ENCODE data around the gene ZNF778. TPM values are rescaled to one million over a fixed set of nuclear protein-coding genes. Genes with fewer than 3 reads are reported as not detected.

The ZNF778 gene
- total and polyA plus RNA-seq, 2 of the 13 experiments (the other 11 are each of a cell fraction or from before 2014, with no cell fraction given): 3.8 to 7.2 TPM

DNA sequence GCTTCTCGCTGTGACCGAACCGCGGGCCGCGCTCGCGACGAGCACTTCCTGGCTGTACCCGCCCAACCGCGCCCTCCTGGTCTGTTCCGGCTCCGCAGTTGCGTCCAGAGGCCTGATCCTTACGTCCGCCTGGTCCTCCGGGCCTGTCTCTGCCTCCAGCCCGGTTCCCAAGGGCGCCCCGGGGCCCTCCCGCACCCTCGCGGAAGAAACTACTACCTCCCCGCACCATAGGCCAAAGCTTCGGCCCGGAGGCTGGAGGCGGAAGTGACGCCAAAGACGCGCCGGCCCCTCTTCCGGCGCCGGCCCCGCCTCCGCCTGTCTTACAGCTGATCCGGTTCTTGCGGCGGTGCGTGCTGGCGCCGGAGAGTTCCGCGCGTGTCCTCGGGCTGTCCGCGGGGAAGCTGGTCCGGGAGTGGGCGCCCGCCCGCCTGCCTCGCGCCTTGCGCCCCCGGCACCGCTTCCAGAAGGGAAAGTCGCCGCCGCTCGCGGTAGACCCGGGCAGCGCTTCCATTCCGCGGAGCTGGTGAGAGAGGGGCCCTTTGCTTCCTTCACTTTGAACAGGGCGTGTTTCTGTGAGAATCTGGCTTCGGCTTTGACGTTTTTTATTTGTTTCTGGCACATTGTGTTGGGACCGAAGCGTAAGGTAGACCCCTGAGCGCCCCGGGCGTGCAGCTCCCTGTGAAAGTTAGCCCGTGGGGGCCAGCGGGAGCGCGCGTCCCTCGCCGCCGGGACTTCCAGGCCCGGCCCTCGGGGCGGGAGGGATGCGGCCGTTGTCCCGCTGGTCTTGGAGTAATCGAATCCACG lies at the start of gene ZNF778 (continued):
- TF ChIP-seq, protein P1, sequence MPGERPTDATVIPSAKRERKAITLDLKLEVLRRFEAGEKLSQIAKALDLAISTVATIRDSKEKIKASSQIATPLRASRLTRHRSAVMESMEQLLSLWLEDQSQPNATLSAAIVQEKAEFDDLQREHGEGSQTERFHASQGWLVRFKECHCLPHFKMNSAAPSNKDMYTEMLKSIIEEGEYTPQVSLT (CRISPR knock-in tag; IDR thresholded peaks at IDR 0.05; ENCODE audit: borderline replicate concordance, low read depth): peak; percentile 62; the same call in 1 of the 2 replicates
- TF ChIP-seq, protein P2, sequence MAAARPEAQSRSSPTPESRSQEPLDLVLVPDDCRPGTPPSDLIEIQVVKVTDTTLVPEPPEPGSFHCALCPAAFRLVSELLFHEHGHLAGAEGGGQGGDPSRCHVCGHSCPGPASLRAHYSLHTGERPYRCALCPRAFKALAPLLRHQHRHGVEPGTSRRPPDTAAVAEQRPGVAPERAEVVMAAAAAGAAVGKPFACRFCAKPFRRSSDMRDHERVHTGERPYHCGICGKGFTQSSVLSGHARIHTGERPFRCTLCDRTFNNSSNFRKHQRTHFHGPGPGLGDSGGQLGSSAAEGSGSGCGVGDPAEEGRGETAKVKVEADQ (CRISPR knock-in tag; IDR thresholded peaks at IDR 0.05; ENCODE audit: borderline replicate concordance): peak; percentile 80; the same call in 1 of the 2 replicates
- TF ChIP-seq AGO2 (optimal IDR thresholded peaks at IDR 0.05; ENCODE audit: low read depth, low read length) (peak; percentile 91), MIER2 (CRISPR knock-in tag; IDR thresholded peaks at IDR 0.05) (peak; percentile 62; the same call in 1 of the 2 replicates), ZBTB38 (CRISPR knock-in tag; IDR thresholded peaks at IDR 0.05) (peak; percentile 83; the same call in 1 of the 2 replicates), NR2F1 (CRISPR knock-in tag; IDR thresholded peaks at IDR 0.05) (peak; percentile 12 to 26; a peak in 1 of 4 replicates), SP2 (CRISPR knock-in tag; IDR thresholded peaks at IDR 0.05) (peak; percentile 80), ZFAT (CRISPR knock-in tag; conservative IDR thresholded peaks at IDR 0.05) (no peak), ZNF552 (CRISPR knock-in tag; IDR thresholded peaks at IDR 0.05; ENCODE audit: borderline replicate concordance) (peak; percentile 77; the same call in 1 of the 2 replicates), PHB2 (IDR thresholded peaks at IDR 0.05; ENCODE audit: partially characterized antibody) (no peak), ZNF235 (CRISPR knock-in tag; IDR thresholded peaks at IDR 0.05; ENCODE audit: borderline replicate concordance) (no peak), RARG (CRISPR knock-in tag; IDR thresholded peaks at IDR 0.05; ENCODE audit: low read depth) (no peak), ZIK1 (CRISPR knock-in tag; IDR thresholded peaks at IDR 0.05; ENCODE audit: borderline replicate concordance, low read depth) (no peak; the same call in 1 of the 2 replicates), ZNF44 (CRISPR knock-in tag; IDR thresholded peaks at IDR 0.05) (peak; percentile 89; the same call in 1 of the 2 replicates), ZNF563 (CRISPR knock-in tag; IDR thresholded peaks at IDR 0.05) (peak; percentile 79; the same call in 1 of the 2 replicates)
- TF ChIP-seq, protein P3, sequence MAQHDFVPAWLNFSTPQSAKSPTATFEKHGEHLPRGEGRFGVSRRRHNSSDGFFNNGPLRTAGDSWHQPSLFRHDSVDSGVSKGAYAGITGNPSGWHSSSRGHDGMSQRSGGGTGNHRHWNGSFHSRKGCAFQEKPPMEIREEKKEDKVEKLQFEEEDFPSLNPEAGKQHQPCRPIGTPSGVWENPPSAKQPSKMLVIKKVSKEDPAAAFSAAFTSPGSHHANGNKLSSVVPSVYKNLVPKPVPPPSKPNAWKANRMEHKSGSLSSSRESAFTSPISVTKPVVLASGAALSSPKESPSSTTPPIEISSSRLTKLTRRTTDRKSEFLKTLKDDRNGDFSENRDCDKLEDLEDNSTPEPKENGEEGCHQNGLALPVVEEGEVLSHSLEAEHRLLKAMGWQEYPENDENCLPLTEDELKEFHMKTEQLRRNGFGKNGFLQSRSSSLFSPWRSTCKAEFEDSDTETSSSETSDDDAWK (CRISPR knock-in tag; IDR thresholded peaks at IDR 0.05): no peak
- TF ChIP-seq, protein P4, sequence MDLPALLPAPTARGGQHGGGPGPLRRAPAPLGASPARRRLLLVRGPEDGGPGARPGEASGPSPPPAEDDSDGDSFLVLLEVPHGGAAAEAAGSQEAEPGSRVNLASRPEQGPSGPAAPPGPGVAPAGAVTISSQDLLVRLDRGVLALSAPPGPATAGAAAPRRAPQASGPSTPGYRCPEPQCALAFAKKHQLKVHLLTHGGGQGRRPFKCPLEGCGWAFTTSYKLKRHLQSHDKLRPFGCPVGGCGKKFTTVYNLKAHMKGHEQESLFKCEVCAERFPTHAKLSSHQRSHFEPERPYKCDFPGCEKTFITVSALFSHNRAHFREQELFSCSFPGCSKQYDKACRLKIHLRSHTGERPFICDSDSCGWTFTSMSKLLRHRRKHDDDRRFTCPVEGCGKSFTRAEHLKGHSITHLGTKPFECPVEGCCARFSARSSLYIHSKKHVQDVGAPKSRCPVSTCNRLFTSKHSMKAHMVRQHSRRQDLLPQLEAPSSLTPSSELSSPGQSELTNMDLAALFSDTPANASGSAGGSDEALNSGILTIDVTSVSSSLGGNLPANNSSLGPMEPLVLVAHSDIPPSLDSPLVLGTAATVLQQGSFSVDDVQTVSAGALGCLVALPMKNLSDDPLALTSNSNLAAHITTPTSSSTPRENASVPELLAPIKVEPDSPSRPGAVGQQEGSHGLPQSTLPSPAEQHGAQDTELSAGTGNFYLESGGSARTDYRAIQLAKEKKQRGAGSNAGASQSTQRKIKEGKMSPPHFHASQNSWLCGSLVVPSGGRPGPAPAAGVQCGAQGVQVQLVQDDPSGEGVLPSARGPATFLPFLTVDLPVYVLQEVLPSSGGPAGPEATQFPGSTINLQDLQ (CRISPR knock-in tag; IDR thresholded peaks at IDR 0.05): peak; percentile 75; the same call in 1 of the 2 replicates
- TF ChIP-seq, protein P5, sequence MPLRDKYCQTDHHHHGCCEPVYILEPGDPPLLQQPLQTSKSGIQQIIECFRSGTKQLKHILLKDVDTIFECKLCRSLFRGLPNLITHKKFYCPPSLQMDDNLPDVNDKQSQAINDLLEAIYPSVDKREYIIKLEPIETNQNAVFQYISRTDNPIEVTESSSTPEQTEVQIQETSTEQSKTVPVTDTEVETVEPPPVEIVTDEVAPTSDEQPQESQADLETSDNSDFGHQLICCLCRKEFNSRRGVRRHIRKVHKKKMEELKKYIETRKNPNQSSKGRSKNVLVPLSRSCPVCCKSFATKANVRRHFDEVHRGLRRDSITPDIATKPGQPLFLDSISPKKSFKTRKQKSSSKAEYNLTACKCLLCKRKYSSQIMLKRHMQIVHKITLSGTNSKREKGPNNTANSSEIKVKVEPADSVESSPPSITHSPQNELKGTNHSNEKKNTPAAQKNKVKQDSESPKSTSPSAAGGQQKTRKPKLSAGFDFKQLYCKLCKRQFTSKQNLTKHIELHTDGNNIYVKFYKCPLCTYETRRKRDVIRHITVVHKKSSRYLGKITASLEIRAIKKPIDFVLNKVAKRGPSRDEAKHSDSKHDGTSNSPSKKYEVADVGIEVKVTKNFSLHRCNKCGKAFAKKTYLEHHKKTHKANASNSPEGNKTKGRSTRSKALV (CRISPR knock-in tag; IDR thresholded peaks at IDR 0.05): no peak; the same call in 1 of the 2 replicates
- TF ChIP-seq, protein P6, sequence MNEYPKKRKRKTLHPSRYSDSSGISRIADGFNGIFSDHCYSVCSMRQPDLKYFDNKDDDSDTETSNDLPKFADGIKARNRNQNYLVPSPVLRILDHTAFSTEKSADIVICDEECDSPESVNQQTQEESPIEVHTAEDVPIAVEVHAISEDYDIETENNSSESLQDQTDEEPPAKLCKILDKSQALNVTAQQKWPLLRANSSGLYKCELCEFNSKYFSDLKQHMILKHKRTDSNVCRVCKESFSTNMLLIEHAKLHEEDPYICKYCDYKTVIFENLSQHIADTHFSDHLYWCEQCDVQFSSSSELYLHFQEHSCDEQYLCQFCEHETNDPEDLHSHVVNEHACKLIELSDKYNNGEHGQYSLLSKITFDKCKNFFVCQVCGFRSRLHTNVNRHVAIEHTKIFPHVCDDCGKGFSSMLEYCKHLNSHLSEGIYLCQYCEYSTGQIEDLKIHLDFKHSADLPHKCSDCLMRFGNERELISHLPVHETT (CRISPR knock-in tag; conservative IDR thresholded peaks at IDR 0.05): peak; percentile 72

All from HepG2 (cell line).